H1 (cell line): ENCODE measurements around the gene C5orf46. TPM values are rescaled to one million over a fixed set of nuclear protein-coding genes. Genes with fewer than 3 reads are reported as not detected.
A peak's percentile ranks its signal among the peaks of the same experiment; 100 is the strongest.

Experiments used
- ATF2 ChIP-seq: IDR thresholded peaks from 2 replicates; pipeline ENCODE4 v1.6.1; 2012; ENCODE audit warnings: low read length, inconsistent platforms
- ATF3 ChIP-seq: IDR thresholded peaks from 2 replicates; pipeline ENCODE4 v1.6.1; 2011; ENCODE audit warnings: low read depth, mild to moderate bottlenecking, low read length; ENCODE audit not compliant: insufficient read depth
- CBX5 ChIP-seq: fragments of 300-800, 300-1000 bp; sonication (generic); IDR thresholded peaks from 2 replicates; pipeline ENCODE4 v1.7.1; 2016; ENCODE audit warnings: antibody characterized with exemption, low read length, low read depth
- CTCF ChIP-seq, 3 experiments: IDR thresholded peaks; 1 replicate in 2 of 3; 2 replicates in 1 of 3; pipeline versions ENCODE4 v1.5.1 to v1.6.1; 2011; ENCODE audit warnings: low read length in 3 of 3, mild to moderate bottlenecking in 3 of 3, inconsistent platforms in 2 of 3, low read depth in 1 of 3, moderate library complexity in 1 of 3; ENCODE audit not compliant: insufficient read depth in 1 of 3; ENCODE audit errors: control extremely low read depth in 1 of 3
- EGR1 ChIP-seq: IDR thresholded peaks from 2 replicates; pipeline ENCODE4 v1.6.1; 2011; ENCODE audit warnings: low read depth, low read length, borderline replicate concordance
- EP300 ChIP-seq, 2 experiments: IDR thresholded peaks; 1 replicate in 1 of 2; 2 replicates in 1 of 2; pipeline ENCODE4 v1.6.1; 2011 to 2012; ENCODE audit warnings: low read depth in 2 of 2, low read length in 2 of 2, mild to moderate bottlenecking in 2 of 2, borderline replicate concordance in 1 of 2, inconsistent platforms in 1 of 2, moderate library complexity in 1 of 2
- HDAC2 ChIP-seq, 2 experiments: fragments of 300-600 bp in 1 of 2; sonication (generic) in 1 of 2; IDR thresholded peaks; 2 replicates each; pipeline ENCODE4 v1.6.1; 2011 to 2012; ENCODE audit warnings: low read depth in 2 of 2, low read length in 2 of 2, mild to moderate bottlenecking in 2 of 2, moderate library complexity in 2 of 2, borderline replicate concordance in 1 of 2, inconsistent platforms in 1 of 2
- HDAC6 ChIP-seq: IDR thresholded peaks from one replicate; pipeline ENCODE4 v1.7.1; 2012; ENCODE audit warnings: low read depth, mild to moderate bottlenecking, inconsistent platforms, low read length, moderate library complexity
- KDM1A ChIP-seq: fragments of 200-600, 300-600 bp; sonication (generic); IDR thresholded peaks from 2 replicates; pipeline ENCODE4 v1.7.1; 2016; ENCODE audit warnings: mild to moderate bottlenecking, low read length, borderline replicate concordance
- KDM4A ChIP-seq: IDR thresholded peaks from one replicate; pipeline ENCODE4 v1.7.1; 2012; ENCODE audit warnings: low read depth, mild to moderate bottlenecking, moderate library complexity, low read length, inconsistent platforms; ENCODE audit not compliant: severe bottlenecking
- MAX ChIP-seq: IDR thresholded peaks from 2 replicates; pipeline ENCODE4 v1.6.1; 2012; ENCODE audit warnings: inconsistent platforms
- NANOG ChIP-seq: IDR thresholded peaks from 2 replicates; pipeline ENCODE4 v1.6.1; 2011; ENCODE audit warnings: low read length, low read depth, mild to moderate bottlenecking, inconsistent platforms; ENCODE audit not compliant: insufficient read depth, poor library complexity, severe bottlenecking
- POU5F1 ChIP-seq: IDR thresholded peaks from 2 replicates; pipeline ENCODE4 v1.6.1; 2011; ENCODE audit warnings: low read depth, mild to moderate bottlenecking, low read length, moderate library complexity
- SAP30 ChIP-seq: fragments of 300-600 bp; sonication (generic); IDR thresholded peaks from 2 replicates; pipeline ENCODE4 v1.7.1; 2012; ENCODE audit warnings: low read length, moderate library complexity, mild to moderate bottlenecking, inconsistent platforms; ENCODE audit not compliant: insufficient read depth, insufficient replicate concordance
- SIX5 ChIP-seq: IDR thresholded peaks from 2 replicates; pipeline ENCODE4 v1.6.1; 2011; ENCODE audit warnings: mild to moderate bottlenecking, low read depth, low read length
- SP1 ChIP-seq: IDR thresholded peaks from 2 replicates; pipeline ENCODE4 v1.6.1; 2011; ENCODE audit warnings: low read depth, low read length
- TAF7 ChIP-seq: optimal IDR thresholded peaks from 2 replicates; pipeline ENCODE3; 2011; ENCODE audit warnings: low read depth, mild to moderate bottlenecking, inconsistent platforms, low read length, moderate library complexity, borderline replicate concordance
- TBP ChIP-seq: IDR thresholded peaks from 2 replicates; pipeline ENCODE4 v1.6.1; 2011; ENCODE audit warnings: low read depth, low read length, improper control_type of control experiment
- TCF12 ChIP-seq: IDR thresholded peaks from 2 replicates; pipeline ENCODE4 v1.6.1; 2011; ENCODE audit warnings: low read depth, mild to moderate bottlenecking, low read length
- polyA plus RNA-seq, 7 experiments: library from polyadenylated mRNA; depleted of rRNA in 3 of 7; stranded (reverse) in 5 of 7; unstranded in 2 of 7; fragments of >200 nt in 5 of 7; fragments of 200-250 nt in 2 of 7; gene quantifications; 1 replicate in 5 of 7; 2 replicates in 1 of 7; 4 replicates in 1 of 7; pipeline versions ENCODE4 v1.2.1 to v1.2.3, GENCODE V29; 2011 to 2013; ENCODE audit warnings: missing spikeins in 2 of 7, mixed read lengths in 2 of 7
- total RNA-seq: library from RNA; stranded (reverse); fragmentation: NEBNext Ultra II Directional; extraction: Animal tissue kit (Norgen Biotek cat#: 25700); gene quantifications from 2 replicates; pipeline ENCODE4 v1.2.1, GENCODE V29; 2021

The C5orf46 gene
- total and polyA plus RNA-seq, 2 of the 8 experiments (the other 6 are each of a cell fraction or from before 2014, with no cell fraction given): not detected

- TF ChIP-seq NANOG (no peak), SP1 (peak; percentile 37; the same call in 1 of the 2 replicates), HDAC6 (no peak), CBX5 (no peak), TBP (peak; percentile 34; the same call in 1 of the 2 replicates), HDAC2 (IDR thresholded peaks at IDR 0.05; ENCODE audit: borderline replicate concordance in 1 of 2, low read depth in 2 of 2, low read length in 2 of 2) (no peak), KDM4A (no peak), KDM1A (no peak), CTCF (IDR thresholded peaks at IDR 0.05; ENCODE audit: control extremely low read depth in 1 of 3, insufficient read depth in 1 of 3, low read depth in 1 of 3, low read length in 3 of 3) (no peak), TCF12 (0 out of 2 replicates have a peak, but pooled peaks have one; percentile 43), POU5F1 (0 out of 2 replicates have a peak, but pooled peaks have one; percentile 76), MAX (no peak), EP300 (IDR thresholded peaks at IDR 0.05; ENCODE audit: borderline replicate concordance in 1 of 2, low read depth in 2 of 2, low read length in 2 of 2) (no peak), SAP30 (no peak), ATF2 (no peak; the same call in 1 of the 2 replicates), TAF7 (peak; percentile 39), ATF3 (no peak), EGR1 (no peak), SIX5 (no peak)
Observed at GRCh38 chr5:147874910-147875367, 31.4 kb downstream of the C5orf46 start (continued).
